Activated CD4-positive, alpha-beta T cell treated with anti-CD3 and anti-CD28 coated beads, Interleukin-2, amount 10 ng/mL, durations not matched to agents 24 days and 14 days (primary cell): ENCODE results near the gene OSBP2. TPM values are rescaled to one million over a fixed set of nuclear protein-coding genes. Genes with fewer than 3 reads are reported as not detected.

Source experiments
- DNase-seq: peaks from one replicate; pipeline ENCODE4 v3.0.0; 2022
- H3K27ac Mint-ChIP-seq: one replicate; pipeline ENCODE4 v1.8.0; 2022; ENCODE audit warnings: mild to moderate bottlenecking, mixed read lengths
- H3K27me3 Mint-ChIP-seq: one replicate; pipeline ENCODE4 v1.8.0; 2022; ENCODE audit warnings: mixed read lengths
- H3K36me3 Mint-ChIP-seq: one replicate; pipeline ENCODE4 v1.8.0; 2022; ENCODE audit warnings: low read depth, mild to moderate bottlenecking, mixed read lengths
- H3K4me1 Mint-ChIP-seq: one replicate; pipeline ENCODE4 v1.8.0; 2021; ENCODE audit warnings: mixed read lengths
- H3K4me3 Mint-ChIP-seq: one replicate; pipeline ENCODE4 v1.8.0; 2022; ENCODE audit warnings: mild to moderate bottlenecking, moderate library complexity, mixed read lengths
- H3K9me3 Mint-ChIP-seq: one replicate; pipeline ENCODE4 v1.8.0; 2021; ENCODE audit warnings: mixed read lengths
- intact Hi-C: fragments of 100-400 bp; cut with micrococcal nuclease; formaldehyde crosslinking; loops from one replicate; pipeline ENCODE4 v1.15.1; 2023
- total RNA-seq: library from RNA; stranded (reverse); gene quantifications from 2 replicates; pipeline ENCODE4 v1.2.3, GENCODE V29; 2022

OSBP2 gene
- total RNA-seq, 1 donor from 2014 or later, result 2.6 TPM

DNA sequence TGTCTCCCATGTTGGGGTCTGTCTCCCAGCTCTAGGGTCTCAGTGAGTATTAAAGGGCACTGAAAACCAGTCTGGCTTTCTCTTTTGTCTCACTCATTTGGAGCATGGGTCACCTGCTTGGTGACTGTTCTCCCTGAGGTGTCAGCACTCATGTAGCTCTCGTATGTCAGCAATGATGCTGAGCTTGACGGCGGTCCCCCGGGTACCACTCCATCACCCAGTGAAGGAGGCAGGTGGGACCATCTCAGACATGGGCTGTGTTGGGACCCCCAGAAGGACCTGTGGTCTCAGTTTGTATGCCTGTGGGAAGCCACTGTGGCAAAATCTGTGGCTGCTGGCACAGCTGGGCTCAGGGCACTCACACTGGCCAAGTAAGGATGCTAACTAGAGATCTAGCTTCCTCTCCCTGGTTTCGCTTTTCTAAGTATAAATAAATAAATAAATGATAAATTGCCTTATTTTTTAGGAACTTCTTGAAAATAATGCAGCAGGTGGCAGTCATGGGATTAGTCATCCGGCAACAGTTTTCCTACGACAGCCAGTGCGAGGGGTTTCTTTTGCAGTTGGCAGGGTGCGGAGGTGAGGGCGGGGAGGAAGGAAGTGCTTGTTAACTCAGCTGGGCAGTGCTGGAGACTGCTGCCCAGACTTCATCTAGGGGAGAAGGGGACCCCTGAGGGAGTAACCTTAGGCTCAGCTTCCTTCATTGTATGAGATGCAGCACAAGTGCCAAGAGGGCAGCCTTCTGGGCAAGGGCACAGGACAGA is 48.8 kb downstream of the OSBP2 start:
- no peaks in the 10 kb centered on the region for H3K27me3 Mint-ChIP-seq
- peak; percentile 66 for DNase-seq
- H3K9me3 Mint-ChIP-seq, result no peaks in the 10 kb centered on the region
- intact Hi-C loops, result loop anchor here (2.0 to 5.0 kb wide), 2 partner anchors 77 to 151 kb away; partner anchors contain the start of genes DUSP18 and PES1
- peak overlapping the region; percentile 44 for H3K4me3 Mint-ChIP-seq
- H3K4me1 Mint-ChIP-seq, result peaks cover 61% of the 10 kb centered on the region
- H3K36me3 Mint-ChIP-seq, result no peaks in the 10 kb centered on the region
- peak overlapping the region; percentile 93 for H3K27ac Mint-ChIP-seq

DNA sequence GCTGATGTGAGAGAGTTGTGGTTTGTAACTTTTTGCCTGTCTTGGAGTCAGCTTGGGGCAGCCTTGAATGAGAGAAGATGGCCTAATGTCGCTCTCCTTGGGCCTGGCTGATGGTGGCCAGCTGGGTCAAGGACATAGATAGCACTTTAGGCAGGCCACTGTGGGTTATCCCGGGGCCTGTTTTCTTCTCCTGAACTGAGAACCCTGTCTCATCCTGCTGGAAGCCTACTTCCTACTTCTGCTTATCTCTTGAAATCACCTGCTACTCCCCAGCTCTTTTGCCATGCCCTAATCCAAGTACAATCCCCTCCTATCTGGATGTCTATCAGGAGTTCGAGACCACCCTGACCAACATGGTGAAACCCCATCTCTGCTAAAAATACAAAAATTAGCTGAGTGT is 49.5 kb downstream of the OSBP2 start:
- intact Hi-C loops, result loop anchor here (5.0 kb wide), 1 partner anchor 152 kb away; the partner anchor contains the start of gene PES1
- H3K27ac Mint-ChIP-seq, result peak overlapping the region; percentile 81
- H3K36me3 Mint-ChIP-seq, result no peaks in the 10 kb centered on the region
- no peak for DNase-seq
- peaks cover 58% of the 10 kb centered on the region for H3K4me1 Mint-ChIP-seq
- H3K27me3 Mint-ChIP-seq, result no peaks in the 10 kb centered on the region
- no peaks in the 10 kb centered on the region for H3K9me3 Mint-ChIP-seq
- H3K4me3 Mint-ChIP-seq, result no peak overlapping the region

DNA sequence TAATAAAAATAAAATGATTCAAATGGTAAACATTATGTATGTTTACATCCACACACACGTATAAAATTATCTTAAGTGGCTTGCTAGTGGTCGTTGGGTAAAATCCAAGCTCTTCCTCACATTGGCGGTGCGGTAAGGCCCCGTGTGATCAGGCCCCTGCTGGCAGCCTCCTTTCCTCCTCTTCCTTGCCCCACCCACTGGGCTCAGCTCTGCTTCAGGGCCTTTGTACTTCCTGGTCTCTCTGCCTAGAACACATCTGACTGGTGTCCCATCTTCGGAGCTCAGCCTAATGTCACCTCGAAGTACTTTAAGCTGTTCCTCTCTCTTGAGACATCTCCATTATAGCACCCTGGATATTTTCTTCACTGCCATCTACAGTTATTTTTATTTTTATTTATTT is 52.8 kb downstream of the OSBP2 start:
- Mint-ChIP-seq H3K9me3 (no peaks in the 10 kb centered on the region), H3K4me1 (peaks cover 36% of the 10 kb centered on the region), H3K27ac (no peak overlapping the region)

DNA sequence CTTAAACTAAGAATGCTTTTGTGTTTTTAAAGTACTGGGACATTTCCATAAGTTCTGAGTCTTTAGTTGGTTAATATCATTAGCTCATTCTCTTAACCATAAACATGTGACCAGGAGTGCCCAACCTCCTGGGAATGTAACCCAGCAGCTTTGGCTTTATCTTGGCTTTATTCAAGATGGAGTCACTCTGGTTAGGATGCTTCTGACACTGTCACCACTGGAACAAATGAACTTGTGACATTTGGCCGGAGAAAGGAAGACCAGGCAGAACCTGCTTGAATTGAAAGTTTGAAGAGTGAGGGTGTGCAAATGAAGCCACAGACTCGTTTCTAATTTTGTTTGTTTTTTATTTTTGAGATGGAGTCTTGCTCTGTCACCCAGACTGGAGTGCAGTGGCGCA is 54.6 kb downstream of the OSBP2 start:
- peaks cover 20% of the 10 kb centered on the region for H3K4me1 Mint-ChIP-seq
- H3K36me3 Mint-ChIP-seq, result no peaks in the 10 kb centered on the region
- H3K4me3 Mint-ChIP-seq, result no peak overlapping the region
- H3K27me3 Mint-ChIP-seq, result no peaks in the 10 kb centered on the region
- intact Hi-C loops, result no loop called here
- H3K9me3 Mint-ChIP-seq, result no peaks in the 10 kb centered on the region
- DNase-seq, result no peak
- no peak overlapping the region for H3K27ac Mint-ChIP-seq

More for the DNA sequence above, 52.8 kb downstream of the OSBP2 start:
- no peaks in the 10 kb centered on the region for H3K36me3 Mint-ChIP-seq
- no peak overlapping the region for H3K4me3 Mint-ChIP-seq
- no peak for DNase-seq
- H3K27me3 Mint-ChIP-seq, result no peaks in the 10 kb centered on the region
- intact Hi-C loops, result no loop called here

DNA sequence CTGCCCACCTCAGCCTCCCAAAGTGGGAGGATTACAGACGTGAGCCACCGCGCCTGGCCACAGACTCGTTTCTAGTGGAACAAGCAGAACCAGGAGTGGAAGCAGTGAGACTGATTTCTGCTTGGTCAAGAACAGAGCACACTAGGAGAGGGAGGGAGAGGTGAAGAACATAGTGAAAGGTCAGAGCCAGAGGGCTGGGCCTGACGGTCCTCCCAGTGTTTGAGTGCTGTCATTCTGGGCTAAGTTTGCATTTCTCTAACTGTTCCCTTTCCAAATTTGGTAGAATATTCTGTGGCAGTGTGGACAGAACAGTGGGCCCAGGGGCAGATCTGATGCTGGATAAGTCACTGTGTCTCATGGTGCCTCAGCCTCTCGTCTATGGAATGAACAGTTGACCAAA is 55.2 kb downstream of the OSBP2 start:
- intact Hi-C loops, result no loop called here
- H3K4me3 Mint-ChIP-seq, result no peak overlapping the region

DNA sequence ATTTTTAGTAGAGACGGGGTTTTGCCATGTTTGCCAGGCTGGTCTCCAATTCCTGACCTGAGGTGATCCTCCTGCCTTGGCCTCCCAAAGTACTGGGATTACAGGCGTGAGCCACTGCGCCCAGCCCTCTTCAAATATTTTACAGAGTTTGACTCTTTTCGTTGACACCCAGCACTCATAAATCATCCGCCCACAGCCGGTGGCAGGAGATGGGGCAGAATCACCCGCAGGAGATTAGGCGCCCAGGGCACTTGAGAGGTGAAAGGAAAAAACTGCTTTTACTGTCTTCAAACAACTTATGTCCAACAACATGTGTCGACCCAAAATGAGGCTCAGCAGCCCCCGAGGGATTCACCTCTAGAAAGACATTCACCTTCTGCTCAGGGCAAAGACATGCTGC is 56.9 kb downstream of the OSBP2 start:
- intact Hi-C loops, result no loop called here
- H3K27me3 Mint-ChIP-seq, result no peaks in the 10 kb centered on the region
- DNase-seq, result no peak
- no peaks in the 10 kb centered on the region for H3K9me3 Mint-ChIP-seq
- H3K4me1 Mint-ChIP-seq, result peaks cover 8% of the 10 kb centered on the region
- H3K27ac Mint-ChIP-seq, result no peak overlapping the region
- H3K36me3 Mint-ChIP-seq, result no peaks in the 10 kb centered on the region
- no peak overlapping the region for H3K4me3 Mint-ChIP-seq

More for the DNA sequence above, 55.2 kb downstream of the OSBP2 start:
- no peak for DNase-seq
- Mint-ChIP-seq H3K4me1 (peaks cover 15% of the 10 kb centered on the region), H3K27me3 (no peaks in the 10 kb centered on the region), H3K27ac (no peak overlapping the region), H3K36me3 (no peaks in the 10 kb centered on the region), H3K9me3 (no peaks in the 10 kb centered on the region)

DNA sequence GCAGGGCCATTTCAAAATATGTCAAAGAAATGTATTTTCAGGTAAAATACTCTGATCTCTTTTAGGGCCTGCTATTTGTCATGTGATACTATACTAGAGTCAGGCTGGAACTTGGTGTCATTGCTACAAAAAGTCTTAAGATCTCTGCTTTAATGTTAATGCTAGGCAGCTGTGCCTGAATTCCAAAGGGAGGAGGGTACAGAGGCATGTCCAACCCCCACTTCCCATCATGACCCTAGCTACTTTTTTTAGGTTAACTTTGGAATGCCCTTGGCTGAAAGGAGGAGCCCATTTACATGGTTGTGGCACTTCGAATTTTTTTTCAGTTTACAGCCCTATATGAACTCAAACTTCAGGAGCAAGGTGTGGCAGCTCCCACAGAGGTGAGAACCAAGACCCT is 58.1 kb downstream of the OSBP2 start:
- no peaks in the 10 kb centered on the region for H3K27me3 Mint-ChIP-seq

DNA sequence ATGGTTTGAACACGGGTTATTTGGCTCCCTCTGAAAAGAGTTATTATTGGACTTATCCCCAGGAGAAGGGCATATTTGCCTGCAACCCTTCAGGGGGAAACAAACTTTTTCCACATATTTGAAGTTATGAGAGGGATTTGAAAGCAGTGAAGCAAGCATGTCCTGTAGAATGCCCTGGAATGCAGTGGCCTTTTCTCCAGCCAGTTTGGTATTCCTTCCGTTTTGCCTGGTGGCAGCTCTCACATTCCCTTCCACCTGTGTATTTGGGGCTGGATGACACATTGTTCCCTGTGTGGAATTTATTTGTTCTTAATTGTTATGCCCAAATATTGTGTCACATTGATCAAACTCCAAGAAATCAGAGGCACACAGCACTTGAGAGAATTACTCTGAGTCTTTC is 59.0 kb downstream of the OSBP2 start:
- Mint-ChIP-seq H3K27ac (no peak overlapping the region), H3K36me3 (no peaks in the 10 kb centered on the region), H3K4me1 (peaks cover 2% of the 10 kb centered on the region), H3K4me3 (no peak overlapping the region), H3K9me3 (no peaks in the 10 kb centered on the region), H3K27me3 (no peaks in the 10 kb centered on the region)
- intact Hi-C loops, result no loop called here
- DNase-seq, result no peak

More for the DNA sequence above, 58.1 kb downstream of the OSBP2 start:
- Mint-ChIP-seq H3K27ac (no peak overlapping the region), H3K9me3 (no peaks in the 10 kb centered on the region), H3K4me1 (peaks cover 2% of the 10 kb centered on the region), H3K36me3 (no peaks in the 10 kb centered on the region), H3K4me3 (no peak overlapping the region)
- DNase-seq, result no peak
- intact Hi-C loops, result no loop called here

DNA sequence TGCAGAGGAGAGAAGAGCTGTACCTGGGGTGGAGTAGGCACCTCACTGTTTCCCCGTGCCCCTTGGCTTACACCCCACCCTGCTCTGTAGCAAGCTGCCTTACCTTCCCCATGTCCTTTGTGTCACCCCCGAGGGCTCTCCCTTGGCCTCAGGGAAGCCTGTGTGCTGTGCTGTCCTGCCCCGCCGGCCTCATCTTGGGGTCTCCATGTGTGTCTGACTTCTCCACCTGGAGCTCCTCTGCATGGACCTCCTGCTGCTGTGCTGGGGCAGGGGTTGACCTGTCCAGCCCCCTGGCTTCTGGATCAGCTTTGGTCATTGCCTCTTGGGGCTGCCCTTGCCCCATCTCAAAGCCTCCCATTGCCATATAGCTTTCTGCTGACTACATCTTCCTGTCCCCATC is 59.8 kb downstream of the OSBP2 start:
- Mint-ChIP-seq H3K27me3 (no peaks in the 10 kb centered on the region), H3K36me3 (no peaks in the 10 kb centered on the region), H3K27ac (no peak overlapping the region), H3K9me3 (no peaks in the 10 kb centered on the region), H3K4me1 (peaks cover 2% of the 10 kb centered on the region), H3K4me3 (no peak overlapping the region)
- intact Hi-C loops, result no loop called here
- DNase-seq, result no peak

DNA sequence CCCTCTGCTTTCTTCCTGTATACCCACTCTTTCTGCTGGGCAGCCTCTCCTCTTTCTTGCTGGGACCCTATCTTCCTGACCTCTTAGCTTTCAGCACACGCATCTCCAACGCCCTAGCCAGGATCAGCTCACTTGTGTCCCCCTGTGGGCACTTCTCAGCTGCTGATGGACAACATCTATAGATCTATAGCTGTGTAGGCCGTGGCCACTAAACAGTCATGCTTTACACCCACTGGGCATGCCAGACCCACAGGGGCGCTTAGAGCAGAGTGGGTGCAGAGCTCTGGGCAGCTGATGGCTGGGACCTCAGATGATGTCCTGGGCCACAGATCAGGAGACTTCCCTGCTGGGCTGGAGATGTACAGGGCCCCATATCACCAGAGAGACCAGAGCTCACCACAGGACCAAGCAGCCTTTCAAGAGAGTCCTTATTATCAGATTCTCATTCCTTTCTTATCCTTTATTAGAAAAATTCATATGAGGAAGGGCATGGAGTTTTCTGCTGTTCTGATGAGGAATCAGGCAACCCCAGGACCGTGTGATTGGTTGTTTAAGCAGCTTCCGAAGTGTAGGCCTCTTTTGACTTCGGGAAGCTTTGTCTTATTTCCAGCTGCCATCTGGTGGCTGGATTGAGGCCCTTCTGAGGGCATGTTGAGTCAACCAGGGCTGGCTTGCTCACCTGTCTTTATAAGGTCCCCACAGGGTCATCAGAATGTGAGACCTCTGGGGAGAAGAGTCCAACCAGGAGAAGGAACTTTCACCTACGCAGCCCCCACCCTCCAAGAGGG is 60.5 kb downstream of the OSBP2 start:
- Mint-ChIP-seq H3K4me3 (no peak overlapping the region), H3K4me1 (peaks cover 2% of the 10 kb centered on the region), H3K36me3 (no peaks in the 10 kb centered on the region), H3K27me3 (no peaks in the 10 kb centered on the region), H3K27ac (no peak overlapping the region), H3K9me3 (no peaks in the 10 kb centered on the region)
- DNase-seq, result peak; percentile 88
- intact Hi-C loops, result loop anchor here (1.0 to 5.0 kb wide), 2 partner anchors 58 to 121 kb away; no protein-coding TSS in a partner anchor

DNA sequence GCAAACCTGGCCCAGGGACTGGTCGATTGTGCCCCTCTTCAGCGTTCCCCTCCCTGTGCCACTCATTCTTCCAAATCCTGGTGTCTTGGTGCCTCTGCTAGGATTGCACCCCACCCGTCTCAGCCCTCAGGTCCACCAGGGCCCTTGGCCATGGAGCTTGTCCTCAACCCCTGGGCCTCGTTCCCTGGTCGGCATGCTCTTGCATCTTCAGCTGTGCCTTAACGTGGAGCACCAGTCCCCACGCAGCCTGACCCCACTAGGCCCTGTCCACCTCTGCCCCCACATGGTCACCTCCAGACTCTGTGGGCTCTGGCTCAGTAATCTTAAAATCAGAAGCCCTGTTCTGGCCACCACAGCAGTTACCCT is 61.1 kb downstream of the OSBP2 start:
- no peak overlapping the region for H3K4me3 Mint-ChIP-seq
- no peaks in the 10 kb centered on the region for H3K9me3 Mint-ChIP-seq
- H3K27ac Mint-ChIP-seq, result no peak overlapping the region
- H3K36me3 Mint-ChIP-seq, result no peaks in the 10 kb centered on the region
- intact Hi-C loops, result loop anchor here (1.0 to 5.0 kb wide), 2 partner anchors 58 to 121 kb away; no protein-coding TSS in a partner anchor
- H3K4me1 Mint-ChIP-seq, result peaks cover 2% of the 10 kb centered on the region
- H3K27me3 Mint-ChIP-seq, result no peaks in the 10 kb centered on the region
- no peak for DNase-seq

DNA sequence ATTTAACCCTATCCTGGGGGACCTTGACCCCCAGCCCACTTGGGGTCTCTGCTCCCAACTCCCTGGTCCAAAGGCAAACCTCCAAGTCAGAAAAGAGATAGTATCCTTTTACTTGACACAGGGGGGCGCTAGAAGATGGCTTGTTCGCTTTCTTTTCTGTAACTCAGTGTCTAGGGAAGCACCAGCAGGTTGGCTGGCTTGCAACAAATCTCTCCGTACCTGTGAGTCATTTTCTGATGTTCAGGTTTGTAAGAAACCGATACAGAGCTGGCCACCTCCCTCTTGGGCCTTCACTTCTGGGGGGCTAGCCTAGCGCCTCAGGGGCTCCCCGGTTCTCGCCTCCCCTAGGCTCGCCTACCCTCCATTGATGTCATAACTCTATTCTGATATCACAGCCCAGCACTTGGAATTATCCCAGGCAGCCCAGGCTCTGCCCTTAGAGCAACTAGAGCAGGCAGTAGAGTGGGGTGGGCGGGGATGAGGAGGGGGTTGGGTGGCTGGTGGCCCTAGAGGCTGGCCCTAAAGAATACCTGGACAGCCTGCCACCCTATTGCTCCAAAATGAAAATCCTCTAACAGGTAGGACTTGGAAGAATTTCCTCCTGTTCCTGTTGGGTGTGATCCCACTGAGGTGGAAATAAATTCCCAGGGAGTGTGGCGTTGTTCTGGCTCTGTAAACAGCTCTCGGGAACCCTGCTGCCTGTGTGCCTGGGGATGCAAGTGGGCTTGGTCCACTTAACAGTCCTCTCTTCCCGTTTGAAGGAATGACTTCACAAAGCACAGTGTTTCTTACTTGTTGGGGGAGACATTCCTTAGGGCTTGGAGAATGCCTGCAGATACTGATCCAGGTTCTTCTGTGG is 69.4 kb downstream of the OSBP2 start:
- no peaks in the 10 kb centered on the region for H3K36me3 Mint-ChIP-seq
- DNase-seq, result peak; percentile 85
- no peak overlapping the region for H3K27ac Mint-ChIP-seq
- intact Hi-C loops, result loop anchor here (1.0 to 5.0 kb wide), 3 partner anchors 128 to 320 kb away; no protein-coding TSS in a partner anchor
- no peaks in the 10 kb centered on the region for H3K27me3 Mint-ChIP-seq
- no peak overlapping the region for H3K4me3 Mint-ChIP-seq
- no peaks in the 10 kb centered on the region for H3K9me3 Mint-ChIP-seq
- peaks cover 2% of the 10 kb centered on the region for H3K4me1 Mint-ChIP-seq

DNA sequence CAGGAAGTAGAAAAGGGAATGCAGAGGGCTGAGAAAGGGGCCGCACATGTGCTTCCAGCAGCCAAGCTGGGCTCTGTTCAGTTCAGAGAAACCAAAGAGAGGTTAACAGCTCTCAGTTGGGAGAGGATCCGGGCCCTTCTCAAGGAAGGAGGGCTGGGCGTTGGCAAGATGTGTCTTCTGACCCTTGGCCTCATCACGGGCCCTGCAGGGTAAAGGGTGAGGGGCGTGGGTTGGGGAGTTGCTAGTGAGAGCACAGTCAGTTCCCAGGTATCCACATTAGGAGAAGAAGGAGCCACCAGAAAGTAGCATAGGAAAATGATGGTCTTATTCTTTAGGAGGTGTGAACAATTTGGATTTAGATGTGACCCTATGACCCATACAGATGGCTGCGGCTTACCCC is 73.0 kb downstream of the OSBP2 start:
- Mint-ChIP-seq H3K27me3 (no peaks in the 10 kb centered on the region), H3K4me3 (no peak overlapping the region), H3K27ac (no peak overlapping the region), H3K36me3 (no peaks in the 10 kb centered on the region), H3K4me1 (peaks cover 2% of the 10 kb centered on the region), H3K9me3 (no peaks in the 10 kb centered on the region)
- intact Hi-C loops, result no loop called here
- DNase-seq, result no peak
